GM12874 (cell line): ENCODE data around the gene UACA.

Experiments
- TF ChIP-seq, protein P1 (sequence below): IDR thresholded peaks from 2 replicates; pipeline ENCODE4 v1.5.1; 2011; ENCODE audit warnings: low read depth, mild to moderate bottlenecking, control low read depth, low read length, moderate library complexity; ENCODE audit not compliant: insufficient read depth

The UACA gene

DNA sequence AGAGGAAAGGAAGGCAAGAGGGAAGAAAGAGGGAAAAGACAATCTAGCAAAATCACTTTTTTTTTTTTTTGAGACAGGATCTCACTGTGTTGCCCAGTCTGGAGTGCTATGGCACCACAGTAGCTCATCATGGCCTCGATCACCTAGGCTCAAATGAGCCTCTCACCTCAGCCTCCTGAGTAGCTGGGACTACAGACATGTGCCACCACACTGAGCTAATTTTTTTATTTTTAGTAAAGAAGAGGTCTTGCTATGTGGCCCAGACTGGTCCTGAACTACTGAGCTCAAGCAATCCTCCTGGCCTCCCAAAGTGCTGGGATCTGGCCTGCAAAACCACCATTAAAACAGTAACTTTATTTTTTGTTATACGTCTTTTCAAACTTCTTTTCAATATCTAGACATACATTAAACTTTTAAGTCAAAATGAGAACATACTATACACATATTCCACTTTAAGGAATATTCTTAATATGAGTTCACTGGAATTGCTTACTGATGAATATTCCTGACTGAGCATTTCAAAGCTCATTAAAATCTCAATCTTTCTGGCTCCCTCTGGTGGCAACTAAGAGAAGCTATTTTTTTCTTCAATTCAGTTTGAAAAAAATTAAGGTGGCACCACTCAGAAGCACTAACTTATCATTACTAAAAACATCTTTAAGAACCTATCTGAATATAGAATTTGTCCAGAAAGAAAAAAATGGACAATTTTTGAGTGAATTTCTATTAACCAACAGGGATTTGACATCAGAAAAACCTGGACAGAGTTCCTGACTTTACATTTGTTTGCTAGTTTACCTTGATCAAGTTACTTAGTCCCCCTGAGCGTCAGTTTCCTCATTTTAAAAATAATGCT is 40.9 kb downstream of the UACA start:
- TF ChIP-seq, protein P1, sequence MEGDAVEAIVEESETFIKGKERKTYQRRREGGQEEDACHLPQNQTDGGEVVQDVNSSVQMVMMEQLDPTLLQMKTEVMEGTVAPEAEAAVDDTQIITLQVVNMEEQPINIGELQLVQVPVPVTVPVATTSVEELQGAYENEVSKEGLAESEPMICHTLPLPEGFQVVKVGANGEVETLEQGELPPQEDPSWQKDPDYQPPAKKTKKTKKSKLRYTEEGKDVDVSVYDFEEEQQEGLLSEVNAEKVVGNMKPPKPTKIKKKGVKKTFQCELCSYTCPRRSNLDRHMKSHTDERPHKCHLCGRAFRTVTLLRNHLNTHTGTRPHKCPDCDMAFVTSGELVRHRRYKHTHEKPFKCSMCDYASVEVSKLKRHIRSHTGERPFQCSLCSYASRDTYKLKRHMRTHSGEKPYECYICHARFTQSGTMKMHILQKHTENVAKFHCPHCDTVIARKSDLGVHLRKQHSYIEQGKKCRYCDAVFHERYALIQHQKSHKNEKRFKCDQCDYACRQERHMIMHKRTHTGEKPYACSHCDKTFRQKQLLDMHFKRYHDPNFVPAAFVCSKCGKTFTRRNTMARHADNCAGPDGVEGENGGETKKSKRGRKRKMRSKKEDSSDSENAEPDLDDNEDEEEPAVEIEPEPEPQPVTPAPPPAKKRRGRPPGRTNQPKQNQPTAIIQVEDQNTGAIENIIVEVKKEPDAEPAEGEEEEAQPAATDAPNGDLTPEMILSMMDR, result peak; percentile 39; the same call in 1 of the 2 replicates

DNA sequence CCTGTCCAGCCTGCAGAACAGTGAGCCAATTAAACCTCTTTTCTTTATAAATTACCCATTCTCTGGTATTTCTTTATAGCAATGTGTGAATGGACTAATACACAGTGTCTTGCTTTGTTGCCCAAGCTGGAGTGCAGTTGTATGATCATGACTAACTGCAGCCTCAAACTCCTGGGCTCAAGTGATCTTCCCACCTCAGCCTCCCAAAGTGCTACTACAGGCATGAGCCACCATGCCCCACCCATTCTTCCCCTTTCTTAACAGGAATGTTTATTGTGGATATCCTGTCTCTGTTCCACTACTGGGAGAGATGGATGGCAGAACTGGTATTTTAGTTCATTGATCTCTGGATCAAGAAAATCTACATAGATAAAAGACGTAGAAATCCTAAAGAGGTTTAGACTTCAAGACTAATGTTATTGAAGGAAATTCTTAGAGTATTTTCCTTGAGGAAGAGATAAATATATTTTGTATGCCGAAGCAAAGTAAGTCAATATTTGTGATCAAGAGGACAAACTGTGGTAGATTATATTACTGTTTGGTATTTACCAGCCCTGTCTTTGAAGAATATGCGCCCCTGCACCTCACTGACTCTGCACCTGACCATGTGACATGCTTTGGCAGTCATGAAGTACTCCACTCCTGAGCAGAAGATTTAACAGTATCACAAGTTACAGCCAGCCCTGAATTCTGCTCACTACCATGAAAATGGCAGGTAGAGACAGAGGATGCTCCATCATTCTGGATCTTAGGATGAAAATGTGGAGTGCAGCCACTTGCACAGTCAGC is 42.9 kb downstream of the UACA start:
- TF ChIP-seq, protein P1, result no peak

DNA sequence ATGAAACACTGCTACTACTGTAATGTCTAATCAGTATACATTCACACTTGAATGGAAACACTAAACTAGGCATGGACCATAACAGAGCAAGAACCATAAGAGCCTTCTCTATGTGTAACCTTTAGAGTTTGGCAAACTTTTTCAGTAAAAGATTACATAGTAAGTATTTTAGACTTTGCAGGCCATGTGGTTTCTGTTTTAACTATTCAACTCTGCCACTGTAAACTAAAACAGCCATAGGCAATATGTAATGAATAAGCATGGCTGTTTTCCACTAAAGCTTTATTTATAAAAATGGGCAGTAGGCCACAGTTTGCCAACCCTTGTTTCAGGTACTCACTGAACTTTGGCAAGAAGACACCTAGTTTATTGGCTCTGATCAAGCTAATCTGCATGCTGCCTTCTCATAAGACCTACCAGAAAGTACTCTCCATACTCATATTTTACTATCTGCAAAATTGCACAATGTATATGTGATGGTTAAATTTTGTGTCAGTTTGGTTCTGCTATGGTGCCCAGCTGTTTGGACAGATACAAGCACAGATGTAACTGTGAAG is 46.0 kb downstream of the UACA start:
- TF ChIP-seq, protein P1, result no peak

DNA sequence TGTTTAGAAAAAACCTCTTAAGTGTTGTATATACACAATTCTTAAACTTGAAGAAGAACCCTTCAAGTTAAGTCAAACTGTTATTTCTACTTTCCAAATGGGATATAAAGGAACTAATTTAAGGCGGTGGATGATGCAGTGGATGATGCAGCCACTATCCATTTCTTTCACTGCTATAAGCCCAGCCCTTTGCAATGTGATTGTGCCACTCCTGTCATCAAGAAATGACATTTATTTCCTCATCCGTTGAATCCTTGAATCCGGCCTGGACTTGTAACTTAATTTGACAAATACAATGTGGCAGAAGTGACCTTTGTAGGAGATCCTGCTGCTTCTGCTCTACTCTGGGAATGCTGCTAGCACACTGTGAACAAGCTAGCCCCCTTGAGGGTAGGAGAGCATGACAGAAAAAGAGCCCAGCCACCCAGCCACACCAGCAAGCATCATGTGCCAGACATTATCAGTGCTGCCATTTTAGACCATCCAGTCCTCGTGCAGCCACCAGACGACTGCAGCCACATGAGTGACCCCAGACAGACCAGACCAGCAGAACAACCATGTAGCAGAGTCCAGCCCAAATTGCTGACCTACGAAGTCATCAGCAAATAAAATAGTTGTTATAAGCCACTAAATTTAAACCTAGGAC is 47.4 kb downstream of the UACA start:
- TF ChIP-seq, protein P1, result no peak

DNA sequence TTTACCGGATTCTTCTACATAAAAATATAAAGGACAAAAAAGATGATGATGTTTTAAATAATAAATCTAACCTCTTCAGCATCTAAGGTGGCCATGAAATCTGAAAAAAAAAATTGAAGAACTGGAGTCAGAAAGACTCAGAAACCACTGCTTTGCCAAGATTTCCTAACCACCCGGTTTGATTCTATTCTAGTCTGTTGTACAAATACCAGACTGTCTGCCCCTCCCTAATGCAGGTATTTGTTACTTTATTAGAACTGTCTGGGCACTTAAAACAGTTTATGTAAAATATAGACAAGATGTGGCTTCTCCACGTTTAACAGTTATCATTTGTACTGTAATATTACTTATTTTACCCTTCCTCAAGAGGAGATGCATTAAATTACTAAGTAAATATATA is 48.8 kb downstream of the UACA start:
- TF ChIP-seq, protein P1, result no peak

DNA sequence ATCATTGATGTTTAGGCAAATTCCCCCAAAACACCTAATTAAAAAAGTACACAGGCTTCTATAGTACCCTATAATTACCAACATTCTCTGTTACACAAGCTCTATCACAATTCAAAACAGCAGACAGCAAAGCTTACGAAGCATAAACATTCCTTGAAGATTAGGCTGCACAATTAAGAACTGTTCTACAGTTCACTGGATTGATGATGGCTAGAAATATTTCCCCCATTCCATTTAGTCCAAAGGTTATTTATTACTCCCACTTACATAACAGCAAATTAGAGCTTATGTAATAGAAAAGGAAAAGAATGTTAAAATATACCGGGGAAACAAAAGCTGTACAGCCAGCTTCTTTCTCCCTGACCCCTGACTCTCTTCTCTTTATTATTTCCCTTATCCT is 49.3 kb downstream of the UACA start:
- TF ChIP-seq, protein P1, result no peak

DNA sequence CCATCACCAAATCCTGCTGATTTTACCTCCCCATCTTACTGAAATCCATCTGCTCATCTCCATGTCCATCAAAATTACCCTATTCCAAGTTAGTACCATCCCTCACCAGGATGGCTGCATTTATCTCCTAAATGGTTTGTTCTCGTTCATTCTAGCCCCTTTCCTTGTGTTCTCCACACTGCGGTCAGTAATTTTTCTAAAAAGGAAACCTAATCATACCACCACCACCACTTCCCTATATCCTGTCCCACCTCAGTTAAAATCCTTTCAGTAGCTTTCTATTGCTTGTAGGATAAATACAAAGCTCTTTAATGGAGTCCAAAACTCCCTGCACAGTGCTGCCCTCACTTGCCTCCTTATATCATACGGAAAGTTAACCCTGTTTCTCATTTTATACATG is 51.1 kb downstream of the UACA start:
- TF ChIP-seq, protein P1, result no peak
